GM08714 (cell line): Measurements from ENCODE around the gene JUP.
A peak's percentile ranks its signal among the peaks of the same experiment; 100 is the strongest.

Source experiments
- H3K4me3 ChIP-seq: fragments of 200-500 bp; sonication (Bioruptor generic); 2 replicates; pipeline ENCODE4 v1.5.1; 2014; ENCODE audit warnings: mild to moderate bottlenecking, low read length, inconsistent platforms
- ZNF274 ChIP-seq: IDR thresholded peaks from 2 replicates; pipeline ENCODE4 v1.6.1; 2012; ENCODE audit warnings: mild to moderate bottlenecking, low read depth, low read length

Gene JUP

GRCh38 chr17:41738077-41738800 lies 48.3 kb downstream of the JUP start:
- TF ChIP-seq ZNF274, result no peak
- H3K4me3 ChIP-seq, result no peak overlapping the region

- no peak overlapping the region for H3K4me3 ChIP-seq
- no peak for TF ChIP-seq ZNF274
Observed at GRCh38 chr17:41737680-41738023, 48.9 kb downstream of the JUP start.

- H3K4me3 ChIP-seq, result no peak overlapping the region
- no peak for TF ChIP-seq ZNF274
Observed at GRCh38 chr17:41736983-41737679, 49.4 kb downstream of the JUP start.

DNA sequence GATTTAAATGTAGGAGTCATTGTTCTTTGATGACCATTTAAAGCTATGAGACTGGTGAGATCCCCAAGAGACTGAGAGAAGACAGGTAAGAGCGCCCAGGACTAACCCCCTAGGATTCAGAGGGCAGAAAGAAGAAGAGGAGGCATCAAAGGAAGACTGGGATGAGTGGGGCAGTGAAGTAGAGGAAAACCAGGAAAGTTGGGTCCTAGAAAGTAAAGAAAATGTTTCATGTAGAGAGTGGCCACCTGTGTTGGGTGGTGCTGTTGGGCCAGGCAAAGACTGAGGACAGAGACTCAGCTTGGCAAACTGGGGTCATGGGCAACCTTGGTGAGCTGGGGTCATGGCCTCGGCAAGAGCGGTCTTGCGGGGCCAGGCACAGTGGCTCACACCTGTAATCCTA lies 50.8 kb downstream of the JUP start:
- no peak for TF ChIP-seq ZNF274
- no peak overlapping the region for H3K4me3 ChIP-seq

- no peak overlapping the region for H3K4me3 ChIP-seq
- TF ChIP-seq ZNF274, result no peak
Observed at GRCh38 chr17:41734949-41735313, 51.6 kb downstream of the JUP start.

DNA sequence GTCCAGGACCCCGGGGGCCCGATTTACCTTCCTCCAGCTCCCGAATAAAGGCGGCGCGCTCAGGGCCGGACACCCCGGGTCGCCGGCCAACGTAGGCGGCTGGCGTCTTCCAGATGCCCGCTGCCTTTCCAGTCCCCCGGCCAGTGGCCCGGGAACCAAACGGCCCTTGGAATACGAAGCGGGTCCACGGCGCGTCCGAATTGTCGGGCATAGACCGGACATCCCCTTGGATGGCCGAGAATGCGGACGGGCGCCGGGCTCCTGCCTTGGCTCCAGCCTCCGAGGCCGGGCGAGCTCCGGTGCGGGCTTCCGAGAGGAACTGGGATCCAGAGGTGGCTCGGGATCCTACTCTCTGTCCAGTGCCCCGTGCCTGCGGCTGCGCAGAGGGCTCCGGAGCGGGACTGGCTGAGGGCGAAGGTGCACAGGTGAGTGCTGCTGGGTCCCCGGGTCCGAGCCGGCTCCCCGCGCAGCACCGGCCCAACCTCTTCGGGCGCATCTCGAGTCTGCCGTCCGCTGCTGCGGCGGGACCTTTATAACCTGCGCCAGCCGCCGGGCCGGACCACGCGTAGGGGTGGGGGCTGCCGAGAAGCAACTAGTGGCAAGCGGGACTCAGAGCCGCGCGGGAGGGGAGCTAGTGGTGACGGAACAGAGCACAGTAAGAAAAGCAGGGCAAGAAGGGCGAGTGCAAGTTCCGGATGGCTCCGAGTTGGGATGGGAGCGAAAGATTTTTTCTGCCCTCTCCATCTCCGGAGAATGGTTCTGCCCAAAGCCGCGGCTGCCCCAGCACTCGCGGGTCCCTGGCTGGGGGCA lies 52.2 kb downstream of the JUP start, which contains the start of gene HAP1:
HAP1 (minus strand) TSS at position 505 of the 810 bp plus-strand sequence; CDS start at position 496, 9 bp downstream.
- H3K4me3 ChIP-seq, result 0 out of 2 replicates have a peak within 1 kb of the TSS, but pooled peaks have one; percentile 13
- TF ChIP-seq ZNF274, result no peak

DNA sequence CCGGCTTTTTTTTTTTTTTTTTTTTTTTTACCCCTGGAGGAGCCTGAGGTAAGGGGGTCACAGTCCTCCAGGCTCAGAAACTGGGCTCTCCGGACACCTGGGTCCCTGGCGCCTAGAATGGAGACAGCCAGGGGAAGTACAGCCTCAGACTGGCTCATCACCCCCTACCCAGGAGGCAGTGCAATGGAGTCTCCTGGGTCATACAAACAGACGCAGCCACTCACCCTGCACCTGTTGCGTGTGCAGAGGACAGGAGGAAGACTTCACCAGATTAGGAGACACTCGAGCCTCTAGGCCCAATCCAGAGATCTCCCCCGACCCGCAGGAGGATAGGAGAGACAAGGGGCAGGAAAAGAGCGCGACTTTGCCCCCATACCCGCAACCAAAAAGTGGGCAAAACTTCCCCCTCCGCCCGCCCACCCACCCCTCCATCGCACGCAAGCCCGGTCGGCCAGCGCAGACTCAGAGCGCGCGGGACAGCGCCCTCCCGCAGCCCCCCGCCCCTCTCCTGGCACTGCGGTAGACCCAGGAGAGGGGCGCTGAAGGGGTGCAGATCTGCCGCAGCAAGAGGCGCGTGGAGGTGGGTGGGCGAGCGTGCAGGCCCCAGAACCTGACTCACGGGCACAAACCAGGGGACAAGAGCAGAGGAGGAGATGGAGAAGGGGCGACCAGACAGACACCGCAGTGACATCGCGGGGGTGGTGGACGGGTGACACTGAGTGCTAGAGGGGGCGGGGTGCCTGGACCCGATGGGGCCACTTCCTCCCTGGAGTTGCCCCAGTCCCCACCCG lies 53.0 kb downstream of the JUP start:
- no peak overlapping the region for H3K4me3 ChIP-seq
- no peak for TF ChIP-seq ZNF274

DNA sequence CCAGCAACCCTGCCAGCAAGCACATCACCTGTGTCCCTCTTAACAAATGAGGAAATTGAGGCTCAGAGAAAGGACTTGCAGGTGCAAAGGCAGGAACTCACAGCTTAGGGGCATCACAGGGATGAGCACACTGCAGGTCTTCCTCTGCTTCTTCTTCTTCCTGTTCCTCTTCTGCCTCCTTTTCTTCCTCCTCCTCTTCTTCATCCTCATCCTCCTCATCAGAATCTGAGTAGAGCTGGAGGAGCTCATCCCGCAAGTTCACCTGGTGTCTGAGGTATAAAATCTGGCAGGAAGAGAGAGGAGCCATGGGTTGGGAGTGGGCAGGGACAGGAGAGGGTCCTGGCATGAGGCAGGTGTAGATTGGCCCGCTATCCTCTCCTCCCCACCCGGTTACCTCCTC lies 54.7 kb downstream of the JUP start:
- no peak overlapping the region for H3K4me3 ChIP-seq
- no peak for TF ChIP-seq ZNF274

- no peak overlapping the region for H3K4me3 ChIP-seq
- TF ChIP-seq ZNF274, result no peak
Observed at GRCh38 chr17:41730479-41730878, 56.0 kb downstream of the JUP start.

- TF ChIP-seq ZNF274, result no peak
- H3K4me3 ChIP-seq, result no peak overlapping the region
Observed at GRCh38 chr17:41728056-41728455, 58.5 kb downstream of the JUP start.

DNA sequence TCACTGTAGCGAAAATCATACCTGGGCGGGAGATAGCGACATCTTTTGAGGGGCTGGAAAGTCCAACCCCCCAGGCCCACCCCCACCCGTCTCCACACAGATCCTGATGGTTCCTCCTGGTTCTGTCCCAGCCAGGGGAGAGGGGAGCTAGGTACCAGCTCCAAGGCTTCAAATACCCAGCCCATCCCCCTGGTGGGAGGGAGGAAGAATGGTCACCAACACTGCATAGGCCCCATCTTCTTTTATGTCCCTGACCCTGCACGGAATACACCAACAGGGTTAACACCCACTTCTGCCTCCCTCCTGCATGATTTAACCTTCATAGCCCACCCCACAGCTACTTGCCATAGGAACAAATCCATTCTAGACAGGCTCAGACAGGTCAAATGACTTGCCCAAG lies 61.4 kb downstream of the JUP start:
- no peak for TF ChIP-seq ZNF274
- H3K4me3 ChIP-seq, result no peak overlapping the region

GRCh38 chr17:41724476-41725050 lies 61.9 kb downstream of the JUP start:
- H3K4me3 ChIP-seq, result no peak overlapping the region
- no peak for TF ChIP-seq ZNF274

DNA sequence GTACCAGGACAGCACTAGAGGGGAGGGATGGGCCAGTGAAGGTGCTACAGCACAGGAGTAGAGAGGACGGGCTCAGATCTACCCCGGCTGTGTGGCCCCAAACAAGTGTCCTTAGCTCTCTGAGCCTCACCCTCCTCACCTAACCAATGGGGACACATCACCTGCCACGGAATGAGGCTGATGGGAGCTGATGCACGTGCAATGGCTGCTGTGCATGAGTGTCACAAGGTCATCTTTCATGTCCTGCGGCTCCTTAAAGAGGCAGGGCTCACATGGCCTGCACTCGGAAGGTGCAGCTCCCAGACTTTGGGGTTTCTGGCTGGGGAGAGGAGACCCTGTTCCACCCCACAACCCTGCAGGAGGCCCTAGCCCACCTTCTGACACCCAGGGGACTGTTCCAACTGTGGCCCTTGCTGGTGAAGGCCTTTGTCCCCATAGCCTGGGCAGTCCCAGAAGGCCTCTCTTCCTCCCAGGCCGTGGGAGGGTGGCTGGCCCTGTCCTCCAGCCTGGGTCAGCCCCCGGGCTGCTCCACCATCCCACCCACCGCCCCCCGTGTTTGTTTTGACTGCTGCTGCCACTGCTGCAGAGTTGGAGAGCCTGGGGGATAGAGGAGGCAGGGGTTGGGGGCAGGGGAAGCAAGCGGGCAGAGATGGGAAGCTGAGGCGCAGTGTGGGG lies 62.6 kb downstream of the JUP start:
- no peak overlapping the region for H3K4me3 ChIP-seq
- no peak for TF ChIP-seq ZNF274
